Measurements from ENCODE around the gene NID1.

NID1 gene

DNA sequence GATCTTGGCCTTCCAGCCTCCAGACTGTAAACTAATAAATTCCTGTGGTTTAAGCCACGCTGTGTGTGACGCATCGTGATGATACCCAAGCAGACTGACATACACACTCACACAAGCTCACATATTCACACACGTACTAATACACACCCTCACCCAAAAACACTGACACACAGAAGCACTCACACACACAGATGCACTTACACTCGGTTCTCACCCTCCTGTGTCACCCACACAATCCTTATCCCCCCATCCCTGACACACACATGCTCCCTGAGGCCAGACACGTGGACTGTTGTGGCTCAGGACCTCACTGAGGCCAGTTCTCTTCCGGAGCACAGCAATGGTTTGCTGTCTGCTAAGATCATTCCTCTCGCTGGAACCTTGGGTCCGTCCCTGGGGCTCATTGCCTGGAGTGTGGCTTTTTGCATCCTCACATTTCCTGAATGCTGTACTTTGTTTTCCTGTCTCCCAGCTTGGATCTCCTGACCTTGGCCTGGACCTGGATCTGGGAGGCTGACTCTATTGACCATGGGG is 121.2 kb downstream of the NID1 start:
- TF ChIP-seq NFIC (IDR thresholded peaks at IDR 0.05) (no peak), CEBPB (IDR thresholded peaks at IDR 0.05) (no peak), FOXM1 (IDR thresholded peaks at IDR 0.05; ENCODE audit: borderline replicate concordance, low read depth) (no peak), EP300 (IDR thresholded peaks at IDR 0.05; ENCODE audit: borderline replicate concordance) (no peak), TCF12 (IDR thresholded peaks at IDR 0.05; ENCODE audit: low read depth) (no peak), TAF1 (IDR thresholded peaks at IDR 0.05; ENCODE audit: low read depth) (no peak), CREB1 (IDR thresholded peaks at IDR 0.05; ENCODE audit: low read depth) (no peak), RAD21 (IDR thresholded peaks at IDR 0.05; ENCODE audit: low read depth) (no peak), YY1 (IDR thresholded peaks at IDR 0.05; ENCODE audit: low read depth) (no peak), TEAD4 (IDR thresholded peaks at IDR 0.05) (no peak), EGR1 (IDR thresholded peaks at IDR 0.05) (no peak), ZBTB7A (IDR thresholded peaks at IDR 0.05; ENCODE audit: low read depth) (no peak)
- TF ChIP-seq, protein P1, sequence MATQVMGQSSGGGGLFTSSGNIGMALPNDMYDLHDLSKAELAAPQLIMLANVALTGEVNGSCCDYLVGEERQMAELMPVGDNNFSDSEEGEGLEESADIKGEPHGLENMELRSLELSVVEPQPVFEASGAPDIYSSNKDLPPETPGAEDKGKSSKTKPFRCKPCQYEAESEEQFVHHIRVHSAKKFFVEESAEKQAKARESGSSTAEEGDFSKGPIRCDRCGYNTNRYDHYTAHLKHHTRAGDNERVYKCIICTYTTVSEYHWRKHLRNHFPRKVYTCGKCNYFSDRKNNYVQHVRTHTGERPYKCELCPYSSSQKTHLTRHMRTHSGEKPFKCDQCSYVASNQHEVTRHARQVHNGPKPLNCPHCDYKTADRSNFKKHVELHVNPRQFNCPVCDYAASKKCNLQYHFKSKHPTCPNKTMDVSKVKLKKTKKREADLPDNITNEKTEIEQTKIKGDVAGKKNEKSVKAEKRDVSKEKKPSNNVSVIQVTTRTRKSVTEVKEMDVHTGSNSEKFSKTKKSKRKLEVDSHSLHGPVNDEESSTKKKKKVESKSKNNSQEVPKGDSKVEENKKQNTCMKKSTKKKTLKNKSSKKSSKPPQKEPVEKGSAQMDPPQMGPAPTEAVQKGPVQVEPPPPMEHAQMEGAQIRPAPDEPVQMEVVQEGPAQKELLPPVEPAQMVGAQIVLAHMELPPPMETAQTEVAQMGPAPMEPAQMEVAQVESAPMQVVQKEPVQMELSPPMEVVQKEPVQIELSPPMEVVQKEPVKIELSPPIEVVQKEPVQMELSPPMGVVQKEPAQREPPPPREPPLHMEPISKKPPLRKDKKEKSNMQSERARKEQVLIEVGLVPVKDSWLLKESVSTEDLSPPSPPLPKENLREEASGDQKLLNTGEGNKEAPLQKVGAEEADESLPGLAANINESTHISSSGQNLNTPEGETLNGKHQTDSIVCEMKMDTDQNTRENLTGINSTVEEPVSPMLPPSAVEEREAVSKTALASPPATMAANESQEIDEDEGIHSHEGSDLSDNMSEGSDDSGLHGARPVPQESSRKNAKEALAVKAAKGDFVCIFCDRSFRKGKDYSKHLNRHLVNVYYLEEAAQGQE (IDR thresholded peaks at IDR 0.05; ENCODE audit: low read depth), result no peak
- TF ChIP-seq, protein P2, sequence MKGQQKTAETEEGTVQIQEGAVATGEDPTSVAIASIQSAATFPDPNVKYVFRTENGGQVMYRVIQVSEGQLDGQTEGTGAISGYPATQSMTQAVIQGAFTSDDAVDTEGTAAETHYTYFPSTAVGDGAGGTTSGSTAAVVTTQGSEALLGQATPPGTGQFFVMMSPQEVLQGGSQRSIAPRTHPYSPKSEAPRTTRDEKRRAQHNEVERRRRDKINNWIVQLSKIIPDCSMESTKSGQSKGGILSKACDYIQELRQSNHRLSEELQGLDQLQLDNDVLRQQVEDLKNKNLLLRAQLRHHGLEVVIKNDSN (IDR thresholded peaks at IDR 0.05), result no peak
- TF ChIP-seq, protein P3, sequence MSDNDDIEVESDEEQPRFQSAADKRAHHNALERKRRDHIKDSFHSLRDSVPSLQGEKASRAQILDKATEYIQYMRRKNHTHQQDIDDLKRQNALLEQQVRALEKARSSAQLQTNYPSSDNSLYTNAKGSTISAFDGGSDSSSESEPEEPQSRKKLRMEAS (IDR thresholded peaks at IDR 0.05), result no peak

GRCh38 chr1:235942979-235943575 is 121.8 kb downstream of the NID1 start:
- TF ChIP-seq TAF1 (IDR thresholded peaks at IDR 0.05; ENCODE audit: low read depth) (no peak), EP300 (IDR thresholded peaks at IDR 0.05; ENCODE audit: borderline replicate concordance) (no peak), EGR1 (IDR thresholded peaks at IDR 0.05) (no peak), CREB1 (IDR thresholded peaks at IDR 0.05; ENCODE audit: low read depth) (no peak), ZBTB7A (IDR thresholded peaks at IDR 0.05; ENCODE audit: low read depth) (no peak), YY1 (IDR thresholded peaks at IDR 0.05; ENCODE audit: low read depth) (no peak), TEAD4 (IDR thresholded peaks at IDR 0.05) (no peak), CEBPB (IDR thresholded peaks at IDR 0.05) (no peak), RAD21 (IDR thresholded peaks at IDR 0.05; ENCODE audit: low read depth) (no peak), TCF12 (IDR thresholded peaks at IDR 0.05; ENCODE audit: low read depth) (no peak), NFIC (IDR thresholded peaks at IDR 0.05) (no peak)
- TF ChIP-seq, protein P3 (IDR thresholded peaks at IDR 0.05), result no peak
- TF ChIP-seq, protein P1 (IDR thresholded peaks at IDR 0.05; ENCODE audit: low read depth), result no peak

- no peak for TF ChIP-seq TCF12 (IDR thresholded peaks at IDR 0.05; ENCODE audit: low read depth)
- no peak for TF ChIP-seq TEAD4 (IDR thresholded peaks at IDR 0.05)
- TF ChIP-seq, protein P3 (IDR thresholded peaks at IDR 0.05), result no peak
- TF ChIP-seq TAF1 (IDR thresholded peaks at IDR 0.05; ENCODE audit: low read depth), result no peak
- TF ChIP-seq YY1 (IDR thresholded peaks at IDR 0.05; ENCODE audit: low read depth), result no peak
- TF ChIP-seq CREB1 (IDR thresholded peaks at IDR 0.05; ENCODE audit: low read depth), result no peak
- no peak for TF ChIP-seq FOXM1 (IDR thresholded peaks at IDR 0.05; ENCODE audit: borderline replicate concordance, low read depth)
- TF ChIP-seq ZBTB7A (IDR thresholded peaks at IDR 0.05; ENCODE audit: low read depth), result no peak
- TF ChIP-seq, protein P1 (IDR thresholded peaks at IDR 0.05; ENCODE audit: low read depth), result no peak
- no peak for TF ChIP-seq EP300 (IDR thresholded peaks at IDR 0.05; ENCODE audit: borderline replicate concordance)
- no peak for TF ChIP-seq RAD21 (IDR thresholded peaks at IDR 0.05; ENCODE audit: low read depth)
- no peak for TF ChIP-seq CEBPB (IDR thresholded peaks at IDR 0.05)
Observed at GRCh38 chr1:235942625-235942934, 122.3 kb downstream of the NID1 start.

GRCh38 chr1:235941876-235942624 is 122.8 kb downstream of the NID1 start:
- TF ChIP-seq YY1 (IDR thresholded peaks at IDR 0.05; ENCODE audit: low read depth), result no peak
- TF ChIP-seq, protein P1 (IDR thresholded peaks at IDR 0.05; ENCODE audit: low read depth), result no peak
- no peak for TF ChIP-seq TCF12 (IDR thresholded peaks at IDR 0.05; ENCODE audit: low read depth)
- TF ChIP-seq CEBPB (IDR thresholded peaks at IDR 0.05), result no peak
- TF ChIP-seq NFIC (IDR thresholded peaks at IDR 0.05), result no peak
- TF ChIP-seq, protein P3 (IDR thresholded peaks at IDR 0.05), result no peak
- TF ChIP-seq EP300 (IDR thresholded peaks at IDR 0.05; ENCODE audit: borderline replicate concordance), result no peak
- TF ChIP-seq, protein P2 (IDR thresholded peaks at IDR 0.05), result no peak
- no peak for TF ChIP-seq TEAD4 (IDR thresholded peaks at IDR 0.05)
- TF ChIP-seq TAF1 (IDR thresholded peaks at IDR 0.05; ENCODE audit: low read depth), result no peak
- TF ChIP-seq RAD21 (IDR thresholded peaks at IDR 0.05; ENCODE audit: low read depth), result no peak
- TF ChIP-seq ZBTB7A (IDR thresholded peaks at IDR 0.05; ENCODE audit: low read depth), result no peak
- no peak for TF ChIP-seq EGR1 (IDR thresholded peaks at IDR 0.05)
- TF ChIP-seq FOXM1 (IDR thresholded peaks at IDR 0.05; ENCODE audit: borderline replicate concordance, low read depth), result no peak
- TF ChIP-seq CREB1 (IDR thresholded peaks at IDR 0.05; ENCODE audit: low read depth), result no peak
